GM23338 (cell line): ENCODE results near the gene TAGLN2. TPM values are rescaled to one million over a fixed set of nuclear protein-coding genes. Genes with fewer than 3 reads are reported as not detected.
A peak's percentile ranks its signal among the peaks of the same experiment; 100 is the strongest.

Experiments used
- ATAC-seq: fragments of 200-7000 bp; cut with Tn5 transposase; 3 replicates; pipeline ENCODE4 v1.9.1; 2020
- DNase-seq: peaks from one replicate; pipeline ENCODE4 v3.0.0-alpha.2; 2015; ENCODE audit warnings: low spot score
- H2AFZ ChIP-seq: fragments of 200-600 bp; sonication (generic); 2 replicates; pipeline ENCODE4 v1.8.0; 2016; ENCODE audit warnings: antibody characterized with exemption, mild to moderate bottlenecking, moderate library complexity
- H3F3A ChIP-seq: fragments of 200-600 bp; sonication (generic); replicated peaks from 2 replicates; pipeline ENCODE4 v1.8.0; 2017; ENCODE audit warnings: antibody characterized with exemption, mixed run types, low read depth
- H3K27ac ChIP-seq: fragments of 200-600 bp; sonication (generic); 2 replicates; pipeline ENCODE4 v1.6.1; 2016; ENCODE audit warnings: low read depth
- H3K27me3 ChIP-seq: fragments of 200-600 bp; sonication (generic); 2 replicates; pipeline ENCODE4 v1.8.0; 2016; ENCODE audit warnings: mild to moderate bottlenecking, mixed run types, moderate library complexity; ENCODE audit not compliant: insufficient read depth
- H3K36me3 ChIP-seq: fragments of 200-600 bp; sonication (generic); 2 replicates; pipeline ENCODE4 v1.8.0; 2016; ENCODE audit warnings: mild to moderate bottlenecking; ENCODE audit not compliant: insufficient read depth
- H3K4me1 ChIP-seq: fragments of 200-600 bp; sonication (generic); 2 replicates; pipeline ENCODE4 v1.8.0; 2016; ENCODE audit warnings: mild to moderate bottlenecking, moderate library complexity; ENCODE audit not compliant: insufficient read depth
- H3K4me2 ChIP-seq: fragments of 200-600 bp; sonication (generic); 2 replicates; pipeline ENCODE4 v1.7.1; 2017; ENCODE audit warnings: mixed run types
- H3K4me3 ChIP-seq: fragments of 200-600 bp; sonication (generic); 2 replicates; pipeline ENCODE4 v1.6.1; 2016; ENCODE audit warnings: mixed run types
- H3K79me2 ChIP-seq: fragments of 200-600 bp; sonication (generic); replicated peaks from 2 replicates; pipeline ENCODE4 v1.8.0; 2017; ENCODE audit warnings: mild to moderate bottlenecking; ENCODE audit not compliant: insufficient read depth
- H3K9me2 ChIP-seq: fragments of 200-600 bp; sonication (generic); 2 replicates; pipeline ENCODE4 v1.8.0; 2017; ENCODE audit not compliant: insufficient read depth
- H4K20me1 ChIP-seq: fragments of 200-600 bp; sonication (generic); replicated peaks from 2 replicates; pipeline ENCODE4 v1.8.0; 2017; ENCODE audit warnings: mild to moderate bottlenecking; ENCODE audit not compliant: insufficient read depth
- H3K27ac Mint-ChIP-seq: 2 replicates; pipeline ENCODE4 v1.8.0; 2020; ENCODE audit warnings: inconsistent platforms, mild to moderate bottlenecking, moderate library complexity, mixed read lengths
- H3K27me3 Mint-ChIP-seq: 3 replicates; pipeline ENCODE4 v1.8.0; 2022; ENCODE audit warnings: low read depth, mild to moderate bottlenecking, moderate library complexity, mixed read lengths, inconsistent platforms; ENCODE audit not compliant: insufficient read depth, poor library complexity
- H3K36me3 Mint-ChIP-seq: 3 replicates; pipeline ENCODE4 v1.8.0; 2021; ENCODE audit warnings: low read depth, mild to moderate bottlenecking, inconsistent platforms, moderate library complexity, mixed read lengths
- H3K4me1 Mint-ChIP-seq: 3 replicates; pipeline ENCODE4 v1.8.0; 2020; ENCODE audit warnings: mild to moderate bottlenecking, inconsistent platforms, mixed read lengths
- H3K4me3 Mint-ChIP-seq: 3 replicates; pipeline ENCODE4 v1.8.0; 2021; ENCODE audit warnings: moderate library complexity, mild to moderate bottlenecking, inconsistent platforms, mixed read lengths
- H3K9me3 Mint-ChIP-seq: 3 replicates; pipeline ENCODE4 v1.8.0; 2020; ENCODE audit warnings: moderate library complexity, mild to moderate bottlenecking, inconsistent platforms, mixed read lengths
- CREB1 ChIP-seq: fragments of 250-450 bp; sonication (Bioruptor Pico); IDR thresholded peaks from 2 replicates; pipeline ENCODE4 v1.5.0; 2020; ENCODE audit warnings: low read depth, mild to moderate bottlenecking, moderate library complexity
- CTCF ChIP-seq, 2 experiments: fragments of 200-600 bp in 1 of 2; sonication (generic) in 1 of 2; conservative IDR thresholded peaks; 2 replicates each; pipeline versions ENCODE4 v1.5.1 to v1.6.1; 2016 to 2017; ENCODE audit warnings: antibody characterized with exemption in 2 of 2, low read depth in 2 of 2, mild to moderate bottlenecking in 2 of 2, moderate library complexity in 1 of 2
- ETS1 ChIP-seq: IDR thresholded peaks from 2 replicates; pipeline ENCODE4 v1.6.1; 2016; ENCODE audit warnings: antibody characterized with exemption
- EZH2 ChIP-seq: fragments of 200-600 bp; sonication (generic); IDR thresholded peaks from one replicate; pipeline ENCODE4 v1.8.0; 2017; ENCODE audit warnings: antibody characterized with exemption, mild to moderate bottlenecking, low read depth; ENCODE audit not compliant: unreplicated experiment
- EZH2phosphoT487 ChIP-seq: fragments of 200-600 bp; sonication (generic); IDR thresholded peaks from one replicate; pipeline ENCODE4 v1.8.1; 2018; ENCODE audit warnings: antibody characterized with exemption; ENCODE audit not compliant: unreplicated experiment
- JUNB ChIP-seq: IDR thresholded peaks from one replicate; pipeline ENCODE4 v1.6.1; 2016; ENCODE audit warnings: antibody characterized with exemption; ENCODE audit not compliant: unreplicated experiment
- NANOG ChIP-seq: IDR thresholded peaks from 2 replicates; pipeline ENCODE4 v1.6.1; 2016; ENCODE audit warnings: antibody characterized with exemption, borderline replicate concordance
- POLR2AphosphoS5 ChIP-seq: IDR thresholded peaks from 2 replicates; pipeline ENCODE4 v1.6.1; 2016; ENCODE audit warnings: antibody characterized with exemption, low read depth
- REST ChIP-seq: IDR thresholded peaks from one replicate; pipeline ENCODE4 v1.6.1; 2018; ENCODE audit warnings: antibody characterized with exemption; ENCODE audit not compliant: unreplicated experiment
- STAT1 ChIP-seq: IDR thresholded peaks from one replicate; pipeline ENCODE4 v1.6.1; 2016; ENCODE audit warnings: antibody characterized with exemption; ENCODE audit not compliant: unreplicated experiment
- ZNF114 ChIP-seq: fragments of 250-450 bp; sonication (Bioruptor Pico); IDR thresholded peaks from 2 replicates; pipeline ENCODE4 v1.5.0; 2020; ENCODE audit warnings: mild to moderate bottlenecking, moderate library complexity
- ZNF331 ChIP-seq: fragments of 250-450 bp; sonication (Bioruptor Pico); IDR thresholded peaks from 2 replicates; pipeline ENCODE4 v1.5.0; 2020; ENCODE audit warnings: low read depth, mild to moderate bottlenecking, moderate library complexity
- ZNF462 ChIP-seq: fragments of 250-450 bp; sonication (Bioruptor Pico); IDR thresholded peaks from 2 replicates; pipeline ENCODE4 v1.5.0; 2020; ENCODE audit warnings: mild to moderate bottlenecking, moderate library complexity
- polyA plus RNA-seq: library from polyadenylated mRNA; unstranded; fragments of >200 nt; fragmentation: Nextera tagmentation; extraction: Ambion mirVana; gene quantifications from 2 replicates; pipeline ENCODE4 v1.2.1, GENCODE V29; 2016
- total RNA-seq: library from RNA; depleted of rRNA; stranded (reverse); fragments of >200 nt; shearing (Covaris generic); gene quantifications from 2 replicates; pipeline ENCODE4 v1.2.3, GENCODE V29; 2014

Gene TAGLN2
- total and polyA plus RNA-seq, 2 experiments from 2014 or later, result 58.2 to 60.1 TPM

DNA sequence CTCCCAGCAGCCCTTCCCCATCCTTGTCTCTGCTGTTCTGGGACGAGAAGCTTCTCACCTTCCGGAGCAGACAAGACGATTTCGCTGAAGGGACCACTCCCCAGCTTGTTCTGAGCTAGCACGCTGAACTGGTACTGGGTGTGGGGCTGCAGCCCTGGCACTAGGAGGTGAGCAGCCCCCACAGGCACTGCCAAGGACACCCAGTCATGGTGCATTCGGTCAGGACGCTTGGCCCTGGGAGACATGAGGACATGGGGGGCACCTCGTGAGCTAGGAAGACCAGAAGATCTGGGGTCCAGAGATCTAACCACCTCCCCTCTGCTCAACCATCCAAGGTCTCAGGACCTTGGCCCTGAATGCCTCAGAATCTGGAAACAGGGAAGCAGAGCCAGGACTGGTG is 5.3 kb upstream of the TAGLN2 start:
- H3K4me3 Mint-ChIP-seq, result no peak overlapping the region
- peaks cover 52% of the 10 kb centered on the region for H3K36me3 Mint-ChIP-seq
- H3K9me2 ChIP-seq, result no peaks in the 10 kb centered on the region
- H3K4me3 ChIP-seq, result no peak overlapping the region
- TF ChIP-seq EZH2 (no peak), REST (no peak), CREB1 (CRISPR knock-in tag) (no peak), CTCF (conservative IDR thresholded peaks at IDR 0.05; ENCODE audit: low read depth in 2 of 2) (no peak), NANOG (no peak), ZNF114 (no peak), EZH2phosphoT487 (no peak), JUNB (no peak), POLR2AphosphoS5 (no peak), STAT1 (no peak), ETS1 (no peak), ZNF331 (CRISPR knock-in tag) (no peak), ZNF462 (no peak)
- H3K79me2 ChIP-seq, result no peaks in the 10 kb centered on the region
- H2AFZ ChIP-seq, result no peak overlapping the region
- no peak for DNase-seq
- ATAC-seq, result no peak
- no peaks in the 10 kb centered on the region; the same call in 1 of the 3 replicates for H3K9me3 Mint-ChIP-seq
- 0 out of 2 replicates have a peak, but pooled peaks cover 8% of the 10 kb centered on the region for H3K36me3 ChIP-seq
- peak overlapping the region; percentile 19; the same call in 1 of the 2 replicates for H3K27ac Mint-ChIP-seq
- H3K4me1 Mint-ChIP-seq, result peaks cover 16% of the 10 kb centered on the region
- no peaks in the 10 kb centered on the region for H3K27me3 ChIP-seq
- H3K27me3 Mint-ChIP-seq, result peaks cover 8% of the 10 kb centered on the region
- H3K27ac ChIP-seq, result no peak overlapping the region
- no peaks in the 10 kb centered on the region for H3K4me1 ChIP-seq
- no peaks in the 10 kb centered on the region; the same call in 1 of the 2 replicates for H3F3A ChIP-seq
- no peak overlapping the region for H3K4me2 ChIP-seq
- H4K20me1 ChIP-seq, result no peaks in the 10 kb centered on the region; the same call in 1 of the 2 replicates
